Stimulated activated CD4-positive, alpha-beta T cell treated with anti-CD3 and anti-CD28 coated beads, Interleukin-1b, Interleukin-23, amount 100 ng/mL, for 1 hour (primary cell): ENCODE results near the gene NR1I2.

Source experiments
- DNase-seq, 2 donors: peaks; one replicate each; pipeline ENCODE4 v3.0.0-alpha.2; 2020; ENCODE audit warnings: low read depth in 2 of 2

The NR1I2 gene

GRCh38 chr3:119781330-119782198 lies at the start of gene NR1I2:
Gene NR1I2 (plus strand): TSS chr3:119782101.
- DNase-seq, result no peak

GRCh38 chr3:119733812-119734211 lies 48.1 kb upstream of the NR1I2 start:
- no peak for DNase-seq

DNA sequence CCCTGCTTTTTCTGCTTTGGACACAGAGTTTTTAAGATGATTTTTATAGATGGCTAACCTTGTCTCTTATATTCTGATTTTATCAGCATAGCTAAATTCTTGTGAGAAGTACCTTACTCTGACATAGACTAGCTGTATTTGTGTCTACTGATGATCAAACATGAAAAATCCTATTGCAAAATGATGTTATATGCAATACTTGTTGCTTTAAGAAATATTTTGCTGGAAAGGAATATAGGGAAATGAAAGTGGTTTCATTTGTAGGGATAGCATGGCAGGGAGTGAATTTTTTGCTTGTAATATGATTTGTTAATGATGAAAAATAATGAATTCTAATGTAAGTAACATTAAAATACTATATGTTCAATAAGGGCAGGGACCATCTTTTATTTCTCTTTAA lies 43.2 kb upstream of the NR1I2 start:
- no peak for DNase-seq

DNA sequence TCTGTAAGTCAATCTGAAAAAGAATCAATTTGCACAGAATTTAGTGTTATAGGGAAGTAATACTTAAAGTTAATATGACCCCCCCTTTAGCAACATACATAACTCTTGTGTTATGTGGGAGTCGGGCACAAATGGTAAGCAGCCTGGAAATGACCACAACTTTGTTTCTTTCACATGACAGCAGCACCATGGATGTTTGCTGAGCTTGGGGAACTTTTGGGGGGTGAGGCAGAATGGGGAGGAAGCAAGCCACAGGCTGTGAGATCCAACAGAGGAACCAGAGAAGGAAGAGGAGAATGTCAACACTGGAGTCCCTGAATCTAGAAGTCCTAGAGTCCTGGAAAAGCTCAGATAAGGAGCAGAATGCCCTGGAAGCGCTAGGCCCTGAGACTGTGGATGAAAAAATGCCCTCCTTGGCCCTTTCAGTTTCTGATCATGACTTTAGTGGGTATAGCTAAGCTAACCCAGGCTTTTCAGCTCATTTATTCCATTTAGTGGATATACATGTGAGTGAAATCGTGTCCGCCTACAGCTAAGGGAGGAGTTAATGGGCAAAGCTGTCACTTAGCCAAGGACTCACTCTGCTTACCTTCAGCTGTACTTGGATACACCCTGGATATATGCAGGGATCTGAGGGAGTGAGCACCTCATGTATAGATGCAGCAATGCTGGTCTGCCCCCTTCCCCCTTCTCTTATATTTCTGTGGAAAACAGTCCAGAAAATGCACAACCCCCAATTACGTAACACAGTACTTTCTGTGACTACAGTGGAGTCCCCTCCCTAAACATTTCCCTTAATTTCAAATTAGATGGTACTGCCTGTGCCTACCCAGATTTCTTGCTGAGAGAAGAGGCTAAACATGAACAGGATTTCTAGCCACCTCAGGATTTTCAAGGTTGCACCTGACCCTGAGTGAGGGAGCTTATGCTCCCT lies 40.0 kb upstream of the NR1I2 start:
- no peak for DNase-seq

DNA sequence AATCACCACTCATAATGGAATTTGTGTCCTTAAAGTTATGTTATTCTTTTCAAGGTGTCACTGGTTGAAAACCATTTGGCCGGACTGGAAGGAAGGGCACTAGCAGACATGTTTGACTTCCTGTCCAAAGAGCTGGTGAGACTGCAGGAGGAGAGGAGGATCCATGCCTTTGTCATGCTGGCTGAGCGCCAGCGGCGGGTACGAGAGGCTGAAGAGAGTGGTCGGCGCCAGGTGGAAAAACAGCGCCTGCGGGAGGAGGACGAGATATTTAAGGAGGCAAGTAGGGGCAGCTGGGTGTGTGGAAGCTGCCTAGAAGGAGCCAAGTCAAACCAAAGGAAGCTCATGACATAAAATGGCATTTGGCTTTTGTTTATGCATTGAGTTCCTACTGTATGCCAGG lies 38.0 kb upstream of the NR1I2 start:
- no peak for DNase-seq

DNA sequence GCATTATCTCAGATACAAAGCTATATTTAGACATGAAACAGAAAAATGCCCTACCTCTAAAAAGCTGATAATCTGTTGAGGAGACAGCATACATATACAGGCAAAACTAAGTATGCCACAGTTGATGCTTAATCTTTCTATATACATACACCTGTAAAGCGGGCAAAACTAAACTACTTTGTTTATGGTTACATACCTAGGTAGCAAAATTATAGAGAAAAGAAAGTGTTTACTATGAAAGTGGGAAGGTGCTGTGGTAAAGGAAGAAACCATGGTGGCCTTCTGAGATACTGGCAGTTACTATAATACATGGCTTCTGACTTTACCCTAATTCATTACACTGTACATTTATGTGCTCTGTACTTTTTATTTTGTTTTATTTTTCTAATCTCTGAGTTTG lies 36.0 kb upstream of the NR1I2 start:
- no peak for DNase-seq

DNA sequence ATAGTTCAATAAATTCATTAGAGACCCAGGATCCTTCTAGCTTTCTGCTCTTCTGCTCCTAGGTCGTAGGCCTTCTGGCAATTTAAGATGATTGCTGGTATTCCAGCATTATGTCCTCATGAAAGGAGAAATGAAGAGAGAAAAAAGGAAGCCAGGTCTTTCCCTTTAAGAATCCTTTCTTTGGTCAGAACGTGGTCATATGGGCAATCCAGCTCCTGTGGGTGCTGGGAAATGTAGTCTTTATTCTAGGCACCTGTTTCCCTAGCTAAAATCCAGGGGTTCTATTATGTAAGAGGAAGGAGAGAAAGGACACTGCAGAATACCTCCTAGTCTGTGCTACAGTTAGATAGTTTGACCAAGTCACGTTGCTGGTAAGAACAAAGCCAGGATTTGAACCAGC lies 35.5 kb upstream of the NR1I2 start:
- DNase-seq, result no peak

DNA sequence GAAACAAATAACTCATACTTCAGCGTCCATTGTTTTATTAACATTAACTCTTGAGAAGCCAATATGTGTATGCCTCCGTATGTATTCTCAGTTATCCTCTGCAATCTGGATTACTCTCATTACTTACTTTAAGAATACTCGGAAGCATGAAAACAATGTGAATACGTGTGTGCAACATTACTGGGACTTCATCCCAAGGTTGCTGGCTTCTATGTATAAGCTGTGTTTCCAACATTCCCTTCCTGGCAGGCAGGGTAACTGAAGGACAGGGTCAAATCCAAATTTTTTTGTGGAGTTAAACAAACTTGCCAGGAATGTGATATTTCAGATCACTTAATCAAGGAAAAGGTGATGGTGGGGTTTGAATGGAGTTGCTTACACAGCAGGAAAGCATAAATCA lies 34.5 kb upstream of the NR1I2 start:
- no peak for DNase-seq

DNA sequence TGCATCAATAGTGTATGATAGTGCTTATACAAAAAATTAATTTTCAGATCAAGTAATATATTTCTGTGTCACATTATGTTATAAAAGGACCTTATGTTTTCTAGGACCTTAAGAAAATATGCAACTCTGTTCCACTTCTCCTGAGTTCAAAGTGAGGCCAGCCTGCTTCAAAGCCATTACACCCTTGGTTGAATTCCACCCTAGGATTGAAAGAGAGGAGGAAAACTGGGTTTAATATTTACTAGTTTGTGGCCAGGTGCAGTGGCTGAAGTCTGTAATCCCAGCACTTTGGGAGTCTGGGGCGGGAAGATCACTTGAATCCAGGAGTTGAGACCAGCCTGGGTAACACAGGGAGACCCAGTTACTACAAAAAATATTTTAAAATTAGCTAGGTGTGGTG lies 32.9 kb upstream of the NR1I2 start:
- no peak for DNase-seq

- DNase-seq, result no peak
Observed at GRCh38 chr3:119751423-119751822, 30.5 kb upstream of the NR1I2 start.

GRCh38 chr3:119759962-119760361 lies 21.9 kb upstream of the NR1I2 start:
- no peak for DNase-seq

- DNase-seq, result no peak
Observed at GRCh38 chr3:119762876-119763275, 19.0 kb upstream of the NR1I2 start.

DNA sequence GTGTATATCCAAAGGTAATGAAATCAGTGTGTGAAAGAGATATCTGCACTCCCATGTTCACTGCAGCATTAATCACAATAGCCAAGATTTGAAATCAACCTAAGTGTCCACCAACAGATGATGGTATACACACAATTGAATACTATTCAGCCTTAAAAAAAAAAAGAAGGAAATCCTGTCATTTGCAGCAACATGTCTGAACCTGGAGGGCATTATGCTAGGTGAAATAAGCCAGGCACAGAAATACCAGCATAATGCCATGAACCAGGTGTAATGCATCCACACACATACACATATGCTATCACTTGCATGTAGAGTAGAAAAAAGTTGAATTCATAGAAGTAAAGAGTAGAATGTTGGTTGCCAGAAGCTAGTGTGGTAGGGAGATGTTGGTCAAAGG lies 18.4 kb upstream of the NR1I2 start:
- no peak for DNase-seq

GRCh38 chr3:119765239-119765638 lies 16.7 kb upstream of the NR1I2 start:
- no peak for DNase-seq

DNA sequence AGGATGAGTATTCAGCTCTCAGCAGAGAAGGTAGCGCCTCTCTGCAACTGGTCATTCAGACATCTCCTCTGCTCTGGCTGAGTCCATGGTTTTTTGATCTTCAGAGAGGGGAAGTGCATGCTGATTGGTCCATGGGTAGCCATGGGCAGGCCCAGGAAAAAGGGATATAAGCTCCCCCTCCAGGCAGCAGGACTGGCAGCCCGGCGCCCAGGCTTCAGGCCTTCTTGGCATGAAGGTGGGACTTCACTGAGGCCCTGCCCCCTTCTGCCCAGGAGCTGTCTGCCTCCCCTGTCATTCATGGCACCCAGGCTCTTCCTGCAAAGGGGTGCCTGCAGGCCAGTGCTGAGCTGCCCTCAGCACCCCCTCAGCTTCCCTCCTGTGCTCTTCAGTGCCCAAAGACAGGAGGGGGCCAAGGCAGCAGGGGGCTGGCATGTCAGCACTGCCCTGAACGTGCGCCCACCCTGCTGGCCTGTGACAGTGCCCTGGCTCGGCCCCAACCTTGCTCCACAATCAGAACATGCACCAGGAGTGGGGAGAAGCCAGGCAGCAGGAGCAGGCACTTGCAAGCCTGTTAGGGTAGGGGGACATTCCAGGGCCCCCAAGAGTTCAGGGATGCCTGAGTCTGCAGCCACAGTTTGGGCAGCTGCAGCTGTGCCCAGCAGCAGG lies 13.8 kb upstream of the NR1I2 start:
- DNase-seq, result no peak

DNA sequence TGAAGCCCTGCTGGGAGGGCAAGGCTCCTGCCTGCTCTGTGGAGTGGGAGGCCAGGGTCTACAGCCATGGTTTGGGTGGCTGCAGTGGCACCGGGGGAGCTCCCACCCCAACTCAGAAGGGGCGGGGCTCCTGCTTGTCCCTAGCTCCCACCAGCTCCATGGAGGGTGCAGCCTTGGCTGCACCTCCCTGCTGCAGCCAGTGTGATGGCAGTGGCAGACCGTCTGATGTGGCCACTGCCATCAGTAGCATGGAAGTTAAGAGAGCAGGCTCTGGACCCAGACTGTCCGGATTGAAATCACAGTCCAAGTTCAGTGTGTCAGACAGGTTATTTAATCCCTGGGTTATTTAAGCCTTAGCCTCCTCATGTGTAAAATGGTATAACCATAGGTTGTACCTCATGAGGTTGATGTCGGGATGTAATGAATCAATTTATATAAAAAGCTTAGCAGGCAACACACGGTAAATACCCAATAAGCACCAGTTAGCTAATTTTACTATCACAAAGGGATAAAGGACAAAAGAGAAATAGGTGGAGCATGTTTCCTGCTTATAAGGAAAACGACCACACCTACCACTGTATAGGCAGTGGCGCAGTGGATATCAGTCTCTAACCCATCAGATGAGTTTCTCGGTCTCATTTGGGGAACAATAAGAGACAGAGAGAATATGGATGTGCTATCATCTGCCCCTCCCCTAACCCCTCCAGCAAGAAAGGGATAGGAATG lies 13.1 kb upstream of the NR1I2 start:
- DNase-seq, result no peak

- DNase-seq, result no peak
Observed at GRCh38 chr3:119769394-119770149, 12.3 kb upstream of the NR1I2 start.

- DNase-seq, result no peak
Observed at GRCh38 chr3:119774444-119774843, 7.5 kb upstream of the NR1I2 start.

GRCh38 chr3:119776304-119776703 lies 5.6 kb upstream of the NR1I2 start:
- no peak for DNase-seq

DNA sequence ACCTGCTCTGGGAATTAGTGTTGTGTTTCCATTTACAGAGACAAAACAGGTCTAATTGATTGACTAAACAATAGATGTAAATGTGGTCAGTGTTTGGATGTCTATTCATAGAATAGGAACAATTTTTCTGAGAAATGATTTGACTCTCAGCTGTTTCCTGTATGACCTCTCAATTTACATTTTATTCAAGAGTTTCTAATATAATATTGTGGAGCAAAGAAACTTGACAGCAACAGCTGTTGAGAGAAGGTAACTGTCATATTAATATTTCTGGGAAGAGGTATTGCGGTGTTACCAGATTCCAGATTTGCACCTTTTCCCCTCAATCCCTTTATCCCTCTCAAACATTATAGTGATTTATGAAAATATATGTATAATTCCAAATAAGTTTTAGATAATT lies 3.7 kb upstream of the NR1I2 start:
- DNase-seq, result no peak

DNA sequence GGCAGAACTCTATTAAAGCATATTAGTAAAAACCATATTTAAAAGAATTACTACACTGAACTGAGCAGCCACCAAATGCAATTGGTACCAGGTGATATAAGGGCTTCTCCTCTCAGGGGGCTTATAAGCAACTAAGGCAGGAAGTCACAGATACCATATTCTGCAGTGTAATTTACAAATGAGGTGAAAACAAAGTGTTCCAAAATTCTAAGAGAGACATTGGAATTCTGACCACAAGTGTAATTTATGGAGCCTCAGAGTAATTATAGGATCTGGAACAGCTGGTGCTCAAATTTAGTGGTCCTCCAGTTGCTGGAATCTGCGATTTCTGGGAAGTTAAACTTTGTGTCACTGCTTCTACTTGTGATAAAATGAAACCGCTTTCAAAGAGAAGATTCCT lies 3.1 kb upstream of the NR1I2 start:
- no peak for DNase-seq
